ENCODE results near the gene MMP24. TPM values are rescaled to one million over a fixed set of nuclear protein-coding genes. Genes with fewer than 3 reads are reported as not detected.

The MMP24 gene
- total and polyA plus RNA-seq, 2 of the 13 experiments (the other 11 are each of a cell fraction or from before 2014, with no cell fraction given): 0.29 to 0.35 TPM

DNA sequence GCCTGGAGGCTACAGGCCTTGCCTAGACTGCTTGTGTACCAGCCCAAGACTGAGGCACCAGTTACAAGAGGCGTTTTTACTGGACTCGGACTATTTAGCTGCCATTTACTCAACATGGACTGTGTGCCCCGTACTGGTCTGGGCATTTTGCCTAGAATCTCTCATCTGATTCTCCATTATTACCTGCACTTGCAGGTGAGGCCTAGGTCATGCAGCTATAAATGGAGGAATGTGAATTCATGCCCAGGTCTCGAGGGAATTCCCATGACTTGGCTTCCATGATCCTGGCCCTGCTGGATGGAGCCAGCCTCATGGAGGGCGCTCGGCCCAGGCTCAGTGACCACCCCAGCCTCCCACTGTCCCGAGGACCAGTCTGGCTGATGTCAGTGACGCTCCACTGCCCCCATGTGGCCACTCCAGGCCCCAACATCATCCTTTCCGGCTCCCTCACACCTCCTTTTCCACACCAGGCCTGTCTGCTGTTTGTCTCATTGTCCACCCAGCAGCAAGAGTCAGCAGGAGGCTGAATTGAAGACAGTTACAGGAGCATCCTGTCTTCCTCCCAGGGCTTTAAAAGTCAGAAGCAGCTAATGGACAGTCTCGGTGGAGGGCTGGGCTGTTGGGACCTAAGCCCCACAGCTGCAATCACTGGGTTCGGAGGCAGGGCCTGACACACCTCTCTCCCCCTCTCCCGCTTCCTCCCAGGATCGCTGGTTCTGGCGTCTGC lies 42.7 kb downstream of the MMP24 start (continued):
- TF ChIP-seq ZNF34 (CRISPR knock-in tag; IDR thresholded peaks at IDR 0.05; ENCODE audit: borderline replicate concordance): 0 out of 2 replicates have a peak, but pooled peaks have one; percentile 76
- no peak for TF ChIP-seq YY1 (IDR thresholded peaks at IDR 0.05; ENCODE audit: insufficient read depth, insufficient replicate concordance, low read depth, low read length)
- TF ChIP-seq NFKB2 (CRISPR knock-in tag; IDR thresholded peaks at IDR 0.05; ENCODE audit: borderline replicate concordance): peak; percentile 84; the same call in 1 of the 2 replicates
- TF ChIP-seq ZNF367 (CRISPR knock-in tag; IDR thresholded peaks at IDR 0.05; ENCODE audit: borderline replicate concordance): no peak
- TF ChIP-seq MTF1 (CRISPR knock-in tag; IDR thresholded peaks at IDR 0.05): no peak
- TF ChIP-seq, protein P1, sequence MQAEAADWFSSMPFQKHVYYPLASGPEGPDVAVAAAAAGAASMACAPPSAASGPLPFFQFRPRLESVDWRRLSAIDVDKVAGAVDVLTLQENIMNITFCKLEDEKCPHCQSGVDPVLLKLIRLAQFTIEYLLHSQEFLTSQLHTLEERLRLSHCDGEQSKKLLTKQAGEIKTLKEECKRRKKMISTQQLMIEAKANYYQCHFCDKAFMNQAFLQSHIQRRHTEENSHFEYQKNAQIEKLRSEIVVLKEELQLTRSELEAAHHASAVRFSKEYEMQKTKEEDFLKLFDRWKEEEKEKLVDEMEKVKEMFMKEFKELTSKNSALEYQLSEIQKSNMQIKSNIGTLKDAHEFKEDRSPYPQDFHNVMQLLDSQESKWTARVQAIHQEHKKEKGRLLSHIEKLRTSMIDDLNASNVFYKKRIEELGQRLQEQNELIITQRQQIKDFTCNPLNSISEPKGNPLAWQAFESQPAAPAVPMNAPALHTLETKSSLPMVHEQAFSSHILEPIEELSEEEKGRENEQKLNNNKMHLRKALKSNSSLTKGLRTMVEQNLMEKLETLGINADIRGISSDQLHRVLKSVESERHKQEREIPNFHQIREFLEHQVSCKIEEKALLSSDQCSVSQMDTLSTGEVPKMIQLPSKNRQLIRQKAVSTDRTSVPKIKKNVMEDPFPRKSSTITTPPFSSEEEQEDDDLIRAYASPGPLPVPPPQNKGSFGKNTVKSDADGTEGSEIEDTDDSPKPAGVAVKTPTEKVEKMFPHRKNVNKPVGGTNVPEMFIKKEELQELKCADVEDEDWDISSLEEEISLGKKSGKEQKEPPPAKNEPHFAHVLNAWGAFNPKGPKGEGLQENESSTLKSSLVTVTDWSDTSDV (CRISPR knock-in tag; IDR thresholded peaks at IDR 0.05): no peak
- TF ChIP-seq, protein P2, sequence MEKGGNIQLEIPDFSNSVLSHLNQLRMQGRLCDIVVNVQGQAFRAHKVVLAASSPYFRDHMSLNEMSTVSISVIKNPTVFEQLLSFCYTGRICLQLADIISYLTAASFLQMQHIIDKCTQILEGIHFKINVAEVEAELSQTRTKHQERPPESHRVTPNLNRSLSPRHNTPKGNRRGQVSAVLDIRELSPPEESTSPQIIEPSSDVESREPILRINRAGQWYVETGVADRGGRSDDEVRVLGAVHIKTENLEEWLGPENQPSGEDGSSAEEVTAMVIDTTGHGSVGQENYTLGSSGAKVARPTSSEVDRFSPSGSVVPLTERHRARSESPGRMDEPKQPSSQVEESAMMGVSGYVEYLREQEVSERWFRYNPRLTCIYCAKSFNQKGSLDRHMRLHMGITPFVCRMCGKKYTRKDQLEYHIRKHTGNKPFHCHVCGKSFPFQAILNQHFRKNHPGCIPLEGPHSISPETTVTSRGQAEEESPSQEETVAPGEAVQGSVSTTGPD (CRISPR knock-in tag; IDR thresholded peaks at IDR 0.05): no peak
- TF ChIP-seq, protein P3, sequence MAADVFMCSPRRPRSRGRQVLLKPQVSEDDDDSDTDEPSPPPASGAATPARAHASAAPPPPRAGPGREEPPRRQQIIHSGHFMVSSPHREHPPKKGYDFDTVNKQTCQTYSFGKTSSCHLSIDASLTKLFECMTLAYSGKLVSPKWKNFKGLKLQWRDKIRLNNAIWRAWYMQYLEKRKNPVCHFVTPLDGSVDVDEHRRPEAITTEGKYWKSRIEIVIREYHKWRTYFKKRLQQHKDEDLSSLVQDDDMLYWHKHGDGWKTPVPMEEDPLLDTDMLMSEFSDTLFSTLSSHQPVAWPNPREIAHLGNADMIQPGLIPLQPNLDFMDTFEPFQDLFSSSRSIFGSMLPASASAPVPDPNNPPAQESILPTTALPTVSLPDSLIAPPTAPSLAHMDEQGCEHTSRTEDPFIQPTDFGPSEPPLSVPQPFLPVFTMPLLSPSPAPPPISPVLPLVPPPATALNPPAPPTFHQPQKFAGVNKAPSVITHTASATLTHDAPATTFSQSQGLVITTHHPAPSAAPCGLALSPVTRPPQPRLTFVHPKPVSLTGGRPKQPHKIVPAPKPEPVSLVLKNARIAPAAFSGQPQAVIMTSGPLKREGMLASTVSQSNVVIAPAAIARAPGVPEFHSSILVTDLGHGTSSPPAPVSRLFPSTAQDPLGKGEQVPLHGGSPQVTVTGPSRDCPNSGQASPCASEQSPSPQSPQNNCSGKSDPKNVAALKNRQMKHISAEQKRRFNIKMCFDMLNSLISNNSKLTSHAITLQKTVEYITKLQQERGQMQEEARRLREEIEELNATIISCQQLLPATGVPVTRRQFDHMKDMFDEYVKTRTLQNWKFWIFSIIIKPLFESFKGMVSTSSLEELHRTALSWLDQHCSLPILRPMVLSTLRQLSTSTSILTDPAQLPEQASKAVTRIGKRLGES (CRISPR knock-in tag; IDR thresholded peaks at IDR 0.05; ENCODE audit: borderline replicate concordance): no peak
- TF ChIP-seq DNMT3B (CRISPR knock-in tag; conservative IDR thresholded peaks at IDR 0.05): no peak
- 0 out of 2 replicates have a peak, but pooled peaks have one; percentile 56 for TF ChIP-seq ZFP90 (CRISPR knock-in tag; IDR thresholded peaks at IDR 0.05; ENCODE audit: borderline replicate concordance)
- TF ChIP-seq ISX (CRISPR knock-in tag; conservative IDR thresholded peaks at IDR 0.05): no peak
- TF ChIP-seq, protein P4, sequence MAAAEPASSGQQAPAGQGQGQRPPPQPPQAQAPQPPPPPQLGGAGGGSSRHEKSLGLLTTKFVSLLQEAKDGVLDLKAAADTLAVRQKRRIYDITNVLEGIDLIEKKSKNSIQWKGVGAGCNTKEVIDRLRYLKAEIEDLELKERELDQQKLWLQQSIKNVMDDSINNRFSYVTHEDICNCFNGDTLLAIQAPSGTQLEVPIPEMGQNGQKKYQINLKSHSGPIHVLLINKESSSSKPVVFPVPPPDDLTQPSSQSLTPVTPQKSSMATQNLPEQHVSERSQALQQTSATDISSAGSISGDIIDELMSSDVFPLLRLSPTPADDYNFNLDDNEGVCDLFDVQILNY (CRISPR knock-in tag; conservative IDR thresholded peaks at IDR 0.05): no peak
- TF ChIP-seq ZNF616 (CRISPR knock-in tag; IDR thresholded peaks at IDR 0.05; ENCODE audit: low read depth): no peak
- TF ChIP-seq AGO2 (optimal IDR thresholded peaks at IDR 0.05; ENCODE audit: low read depth, low read length): no peak
- TF ChIP-seq ZNF564 (CRISPR knock-in tag; IDR thresholded peaks at IDR 0.05): no peak
- TF ChIP-seq ZFY (CRISPR knock-in tag; IDR thresholded peaks at IDR 0.05): peak; percentile 74
- no peak for TF ChIP-seq HMGA1 (CRISPR knock-in tag; conservative IDR thresholded peaks at IDR 0.05)
- no peak for TF ChIP-seq FOSL1 (CRISPR knock-in tag; IDR thresholded peaks at IDR 0.05; ENCODE audit: borderline replicate concordance)
- TF ChIP-seq ZNF766 (CRISPR knock-in tag; IDR thresholded peaks at IDR 0.05; ENCODE audit: borderline replicate concordance): peak; percentile 60; the same call in 1 of the 2 replicates
- no peak for TF ChIP-seq TRIM24 (CRISPR knock-in tag; IDR thresholded peaks at IDR 0.05)
- no peak for TF ChIP-seq ZNF724P (CRISPR knock-in tag; IDR thresholded peaks at IDR 0.05; ENCODE audit: borderline replicate concordance)
- TF ChIP-seq ZNF777 (CRISPR knock-in tag; IDR thresholded peaks at IDR 0.05): no peak
- TF ChIP-seq ZNF335 (CRISPR knock-in tag; IDR thresholded peaks at IDR 0.05): no peak

All from HepG2 (cell line).